GM23338 (cell line): ENCODE data around the gene PLEKHN1. TPM values are rescaled to one million over a fixed set of nuclear protein-coding genes. Genes with fewer than 3 reads are reported as not detected.

Source experiments
- ATAC-seq: fragments of 200-7000 bp; cut with Tn5 transposase; 3 replicates; pipeline ENCODE4 v1.9.1; 2020
- DNase-seq: peaks from one replicate; pipeline ENCODE4 v3.0.0-alpha.2; 2015; ENCODE audit warnings: low spot score
- H2AFZ ChIP-seq: fragments of 200-600 bp; sonication (generic); 2 replicates; pipeline ENCODE4 v1.8.0; 2016; ENCODE audit warnings: antibody characterized with exemption, mild to moderate bottlenecking, moderate library complexity
- H3F3A ChIP-seq: fragments of 200-600 bp; sonication (generic); replicated peaks from 2 replicates; pipeline ENCODE4 v1.8.0; 2017; ENCODE audit warnings: antibody characterized with exemption, mixed run types, low read depth
- H3K27ac ChIP-seq: fragments of 200-600 bp; sonication (generic); 2 replicates; pipeline ENCODE4 v1.6.1; 2016; ENCODE audit warnings: low read depth
- H3K27me3 ChIP-seq: fragments of 200-600 bp; sonication (generic); 2 replicates; pipeline ENCODE4 v1.8.0; 2016; ENCODE audit warnings: mild to moderate bottlenecking, mixed run types, moderate library complexity; ENCODE audit not compliant: insufficient read depth
- H3K36me3 ChIP-seq: fragments of 200-600 bp; sonication (generic); 2 replicates; pipeline ENCODE4 v1.8.0; 2016; ENCODE audit warnings: mild to moderate bottlenecking; ENCODE audit not compliant: insufficient read depth
- H3K4me1 ChIP-seq: fragments of 200-600 bp; sonication (generic); 2 replicates; pipeline ENCODE4 v1.8.0; 2016; ENCODE audit warnings: mild to moderate bottlenecking, moderate library complexity; ENCODE audit not compliant: insufficient read depth
- H3K4me2 ChIP-seq: fragments of 200-600 bp; sonication (generic); 2 replicates; pipeline ENCODE4 v1.7.1; 2017; ENCODE audit warnings: mixed run types
- H3K4me3 ChIP-seq: fragments of 200-600 bp; sonication (generic); 2 replicates; pipeline ENCODE4 v1.6.1; 2016; ENCODE audit warnings: mixed run types
- H3K79me2 ChIP-seq: fragments of 200-600 bp; sonication (generic); replicated peaks from 2 replicates; pipeline ENCODE4 v1.8.0; 2017; ENCODE audit warnings: mild to moderate bottlenecking; ENCODE audit not compliant: insufficient read depth
- H3K9me2 ChIP-seq: fragments of 200-600 bp; sonication (generic); 2 replicates; pipeline ENCODE4 v1.8.0; 2017; ENCODE audit not compliant: insufficient read depth
- H4K20me1 ChIP-seq: fragments of 200-600 bp; sonication (generic); replicated peaks from 2 replicates; pipeline ENCODE4 v1.8.0; 2017; ENCODE audit warnings: mild to moderate bottlenecking; ENCODE audit not compliant: insufficient read depth
- H3K27ac Mint-ChIP-seq: 2 replicates; pipeline ENCODE4 v1.8.0; 2020; ENCODE audit warnings: inconsistent platforms, mild to moderate bottlenecking, moderate library complexity, mixed read lengths
- H3K27me3 Mint-ChIP-seq: 3 replicates; pipeline ENCODE4 v1.8.0; 2022; ENCODE audit warnings: low read depth, mild to moderate bottlenecking, moderate library complexity, mixed read lengths, inconsistent platforms; ENCODE audit not compliant: insufficient read depth, poor library complexity
- H3K36me3 Mint-ChIP-seq: 3 replicates; pipeline ENCODE4 v1.8.0; 2021; ENCODE audit warnings: low read depth, mild to moderate bottlenecking, inconsistent platforms, moderate library complexity, mixed read lengths
- H3K4me1 Mint-ChIP-seq: 3 replicates; pipeline ENCODE4 v1.8.0; 2020; ENCODE audit warnings: mild to moderate bottlenecking, inconsistent platforms, mixed read lengths
- H3K4me3 Mint-ChIP-seq: 3 replicates; pipeline ENCODE4 v1.8.0; 2021; ENCODE audit warnings: moderate library complexity, mild to moderate bottlenecking, inconsistent platforms, mixed read lengths
- H3K9me3 Mint-ChIP-seq: 3 replicates; pipeline ENCODE4 v1.8.0; 2020; ENCODE audit warnings: moderate library complexity, mild to moderate bottlenecking, inconsistent platforms, mixed read lengths
- CREB1 ChIP-seq: fragments of 250-450 bp; sonication (Bioruptor Pico); IDR thresholded peaks from 2 replicates; pipeline ENCODE4 v1.5.0; 2020; ENCODE audit warnings: low read depth, mild to moderate bottlenecking, moderate library complexity
- EZH2 ChIP-seq: fragments of 200-600 bp; sonication (generic); IDR thresholded peaks from one replicate; pipeline ENCODE4 v1.8.0; 2017; ENCODE audit warnings: antibody characterized with exemption, mild to moderate bottlenecking, low read depth; ENCODE audit not compliant: unreplicated experiment
- JUNB ChIP-seq: IDR thresholded peaks from one replicate; pipeline ENCODE4 v1.6.1; 2016; ENCODE audit warnings: antibody characterized with exemption; ENCODE audit not compliant: unreplicated experiment
- STAT1 ChIP-seq: IDR thresholded peaks from one replicate; pipeline ENCODE4 v1.6.1; 2016; ENCODE audit warnings: antibody characterized with exemption; ENCODE audit not compliant: unreplicated experiment
- ZNF331 ChIP-seq: fragments of 250-450 bp; sonication (Bioruptor Pico); IDR thresholded peaks from 2 replicates; pipeline ENCODE4 v1.5.0; 2020; ENCODE audit warnings: low read depth, mild to moderate bottlenecking, moderate library complexity
- ZNF462 ChIP-seq: fragments of 250-450 bp; sonication (Bioruptor Pico); IDR thresholded peaks from 2 replicates; pipeline ENCODE4 v1.5.0; 2020; ENCODE audit warnings: mild to moderate bottlenecking, moderate library complexity
- polyA plus RNA-seq: library from polyadenylated mRNA; unstranded; fragments of >200 nt; fragmentation: Nextera tagmentation; extraction: Ambion mirVana; gene quantifications from 2 replicates; pipeline ENCODE4 v1.2.1, GENCODE V29; 2016
- total RNA-seq: library from RNA; depleted of rRNA; stranded (reverse); fragments of >200 nt; shearing (Covaris generic); gene quantifications from 2 replicates; pipeline ENCODE4 v1.2.3, GENCODE V29; 2014

PLEKHN1 gene
- total and polyA plus RNA-seq, 2 experiments from 2014 or later, result 1.4 to 3.3 TPM

DNA sequence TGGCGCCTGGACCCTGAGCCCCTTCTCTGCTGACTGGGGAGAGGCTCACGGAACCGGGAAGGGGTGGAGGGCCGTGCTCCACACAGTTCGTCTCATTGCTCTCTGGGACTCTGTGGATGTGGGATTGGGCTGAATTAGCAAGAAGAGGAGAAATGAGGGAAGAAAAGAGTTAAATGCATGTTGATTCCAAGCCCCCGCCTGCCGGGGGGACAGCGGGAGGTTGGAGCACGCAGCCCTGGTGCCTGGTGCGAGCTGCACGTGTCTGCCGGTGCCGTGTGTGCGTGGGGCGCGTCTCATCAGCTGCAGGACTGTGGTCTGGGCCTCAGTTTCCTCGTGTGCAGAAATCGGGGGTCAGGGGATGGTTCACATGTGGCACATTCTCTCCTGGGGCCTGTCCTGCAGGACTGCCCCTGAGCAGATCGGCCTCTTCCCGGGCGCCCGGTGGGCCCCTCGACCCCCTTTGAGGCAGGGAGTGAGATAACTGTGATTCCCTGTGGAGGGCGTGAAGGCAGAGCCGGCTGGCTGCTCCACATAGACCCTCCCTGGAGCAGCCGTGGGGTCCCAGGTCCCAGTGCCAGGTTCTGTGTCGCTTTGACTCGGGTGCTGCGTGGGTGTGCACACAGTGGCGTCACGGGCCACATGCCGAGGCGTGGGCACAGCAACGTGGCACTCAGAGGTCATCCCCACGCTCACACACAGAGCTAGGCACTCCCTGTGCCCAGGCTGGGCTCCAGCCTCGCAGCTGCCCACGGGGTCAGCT is 31.1 kb upstream of the PLEKHN1 start:
- no peaks in the 10 kb centered on the region for H3K79me2 ChIP-seq
- ATAC-seq (no peak), DNase-seq (no peak)
- H2AFZ ChIP-seq, result no peak overlapping the region
- no peak overlapping the region for H3K4me3 ChIP-seq
- no peak for TF ChIP-seq JUNB
- H3K4me3 Mint-ChIP-seq, result peak overlapping the region; percentile 24; the same call in 1 of the 3 replicates
- H3K4me1 Mint-ChIP-seq, result peaks cover 13% of the 10 kb centered on the region
- no peak overlapping the region for H3K27ac ChIP-seq
- H3K27me3 Mint-ChIP-seq, result peaks cover 72% of the 10 kb centered on the region
- no peaks in the 10 kb centered on the region for H3K36me3 Mint-ChIP-seq
- peaks cover 85% of the 10 kb centered on the region for H3K27me3 ChIP-seq
- peak overlapping the region; percentile 38; the same call in 1 of the 2 replicates for H3K4me2 ChIP-seq
- H4K20me1 ChIP-seq, result no peaks in the 10 kb centered on the region
- no peak overlapping the region for H3K27ac Mint-ChIP-seq
- H3K36me3 ChIP-seq, result no peaks in the 10 kb centered on the region
- no peaks in the 10 kb centered on the region for H3K9me2 ChIP-seq
- H3K4me1 ChIP-seq, result no peaks in the 10 kb centered on the region; the same call in 1 of the 2 replicates
- H3K9me3 Mint-ChIP-seq, result no peaks in the 10 kb centered on the region; the same call in 2 of the 3 replicates
- no peaks in the 10 kb centered on the region for H3F3A ChIP-seq

DNA sequence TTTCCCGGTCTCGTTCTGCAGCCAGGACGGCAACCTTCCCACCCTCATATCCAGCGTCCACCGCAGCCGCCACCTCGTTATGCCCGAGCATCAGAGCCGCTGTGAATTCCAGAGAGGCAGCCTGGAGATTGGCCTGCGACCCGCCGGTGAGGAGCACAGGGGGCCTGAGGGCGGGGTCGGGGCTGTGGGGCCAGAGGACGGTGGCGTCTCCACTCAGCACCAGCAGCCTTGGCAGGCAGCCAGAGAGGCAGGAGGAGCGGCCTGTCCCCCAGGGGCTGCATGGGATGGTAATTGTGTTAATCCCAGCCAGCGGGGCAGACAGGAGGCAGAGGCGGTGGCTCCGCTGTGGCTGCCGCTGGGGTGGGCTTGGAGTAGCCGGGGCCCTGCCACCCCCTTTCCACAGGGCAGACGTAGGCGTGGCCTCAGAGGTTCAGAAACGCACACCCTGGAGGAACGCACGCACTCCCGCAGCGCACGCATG is 30.5 kb upstream of the PLEKHN1 start:
- Histone ChIP-seq H4K20me1 (no peaks in the 10 kb centered on the region), H3K79me2 (no peaks in the 10 kb centered on the region), H3K4me1 (no peaks in the 10 kb centered on the region; the same call in 1 of the 2 replicates), H3K36me3 (no peaks in the 10 kb centered on the region), H3K27ac (no peak overlapping the region), H3K27me3 (peaks cover 85% of the 10 kb centered on the region), H2AFZ (no peak overlapping the region), H3K4me2 (peak overlapping the region; percentile 38; the same call in 1 of the 2 replicates), H3K4me3 (0 out of 2 replicates have a peak overlapping the region, but pooled peaks have one; percentile 13), H3K9me2 (no peaks in the 10 kb centered on the region), H3F3A (no peaks in the 10 kb centered on the region)
- H3K4me3 Mint-ChIP-seq, result no peak overlapping the region
- no peak overlapping the region for H3K27ac Mint-ChIP-seq
- H3K9me3 Mint-ChIP-seq, result no peaks in the 10 kb centered on the region; the same call in 2 of the 3 replicates
- H3K36me3 Mint-ChIP-seq, result no peaks in the 10 kb centered on the region
- TF ChIP-seq JUNB, result no peak
- ATAC-seq (peak; percentile 34), DNase-seq (peak; percentile 44)
- H3K27me3 Mint-ChIP-seq, result peaks cover 78% of the 10 kb centered on the region
- H3K4me1 Mint-ChIP-seq, result peaks cover 13% of the 10 kb centered on the region

GRCh38 chr1:936348-937264 is 29.7 kb upstream of the PLEKHN1 start:
- no peak overlapping the region for H3K4me3 ChIP-seq
- Mint-ChIP-seq H3K9me3 (no peaks in the 10 kb centered on the region; the same call in 2 of the 3 replicates), H3K4me1 (peaks cover 11% of the 10 kb centered on the region), H3K4me3 (no peak overlapping the region), H3K27me3 (peaks cover 79% of the 10 kb centered on the region), H3K27ac (no peak overlapping the region), H3K36me3 (no peaks in the 10 kb centered on the region)
- H3K27ac ChIP-seq, result no peak overlapping the region
- no peak overlapping the region for H2AFZ ChIP-seq
- no peak for ATAC-seq
- H3K79me2 ChIP-seq, result no peaks in the 10 kb centered on the region
- H3K27me3 ChIP-seq, result peaks cover 88% of the 10 kb centered on the region
- H3K4me2 ChIP-seq, result no peak overlapping the region
- H3K4me1 ChIP-seq, result no peaks in the 10 kb centered on the region; the same call in 1 of the 2 replicates
- no peaks in the 10 kb centered on the region for H3K36me3 ChIP-seq
- H3F3A ChIP-seq, result no peaks in the 10 kb centered on the region
- no peaks in the 10 kb centered on the region for H3K9me2 ChIP-seq
- DNase-seq, result no peak
- no peaks in the 10 kb centered on the region for H4K20me1 ChIP-seq
- no peak for TF ChIP-seq JUNB
- TF ChIP-seq STAT1, result no peak
- TF ChIP-seq CREB1, result no peak
- TF ChIP-seq ZNF331 (CRISPR knock-in tag), result no peak
- no peak for TF ChIP-seq ZNF462 (CRISPR knock-in tag)
- TF ChIP-seq EZH2, result no peak
